Activated naive CD4-positive, alpha-beta T cell treated with anti-CD3 and anti-CD28 coated beads for 36 hours (primary cell): ENCODE measurements around the gene PTPN1. TPM values are rescaled to one million over a fixed set of nuclear protein-coding genes. Genes with fewer than 3 reads are reported as not detected.
A peak's percentile ranks its signal among the peaks of the same experiment; 100 is the strongest.

Experiments used
- CTCF ChIA-PET: fragments of 350-600 bp; sonication (Branson Sonifier 250); formaldehyde crosslinking; loops from one replicate; lab custom pipeline; 2021; ENCODE audit warnings: antibody characterized with exemption; lab: Charles Lee
- DNase-seq: peaks from one replicate; pipeline ENCODE4 v3.0.0-alpha.2; 2020
- H3K27ac Mint-ChIP-seq: one replicate; pipeline ENCODE4 v1.8.0; 2021; ENCODE audit warnings: mild to moderate bottlenecking, mixed read lengths
- H3K27me3 Mint-ChIP-seq: one replicate; pipeline ENCODE4 v1.8.0; 2021; ENCODE audit warnings: low read depth, mixed read lengths
- H3K36me3 Mint-ChIP-seq: one replicate; pipeline ENCODE4 v1.8.0; 2021; ENCODE audit warnings: low read depth, mixed read lengths
- H3K4me1 Mint-ChIP-seq: one replicate; pipeline ENCODE4 v1.8.0; 2021; ENCODE audit warnings: low read depth, mixed read lengths
- H3K4me3 Mint-ChIP-seq: one replicate; pipeline ENCODE4 v1.8.0; 2021; ENCODE audit warnings: mild to moderate bottlenecking, moderate library complexity, mixed read lengths
- H3K9me3 Mint-ChIP-seq: one replicate; pipeline ENCODE4 v1.8.0; 2021; ENCODE audit warnings: mixed read lengths
- intact Hi-C: fragments of 100-400 bp; cut with micrococcal nuclease; formaldehyde crosslinking; loops from one replicate; pipeline ENCODE4 v1.15.1; 2023
- total RNA-seq, 2 experiments: library from RNA; stranded (reverse); gene quantifications; one replicate each; pipeline ENCODE4 v1.2.3, GENCODE V29; 2021

The PTPN1 gene
- total RNA-seq, 2 experiments from 2014 or later = 111 to 119 TPM

DNA sequence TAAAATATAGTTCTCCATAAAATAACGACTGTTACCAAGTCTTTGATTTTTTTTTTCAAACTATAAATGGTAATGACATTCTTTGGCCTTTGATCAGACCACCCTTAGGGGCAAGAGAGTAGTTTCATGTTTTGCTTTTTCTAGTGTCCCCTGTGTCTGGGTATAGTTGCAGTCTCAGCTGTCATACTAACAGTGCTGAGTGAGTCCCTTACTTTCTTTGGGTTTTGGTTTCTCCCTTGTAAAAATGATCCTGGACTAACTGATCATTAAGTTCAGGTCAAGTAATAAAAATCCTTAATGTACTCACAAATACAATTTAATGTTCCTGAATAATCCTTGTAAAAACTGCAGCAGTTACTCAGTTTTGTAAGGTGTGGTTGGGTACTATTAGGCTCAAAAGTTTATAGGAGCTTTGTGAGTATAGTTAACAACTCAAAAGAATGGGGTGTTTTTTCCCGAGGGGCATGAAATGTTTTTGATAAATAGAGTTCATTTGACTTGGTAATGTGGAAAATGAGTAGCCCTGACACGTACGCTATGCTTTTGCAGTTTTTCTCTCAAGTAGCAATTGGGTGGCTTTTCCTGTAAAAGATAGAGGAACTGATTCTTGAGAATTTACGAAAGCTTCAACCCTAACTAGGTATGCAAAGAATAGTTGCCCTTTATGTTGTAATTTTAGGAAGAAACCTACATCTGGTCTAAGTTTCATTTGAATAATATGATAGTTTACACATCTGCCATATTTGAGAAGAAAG, 6.2 kb downstream of the PTPN1 start:
- no peak for DNase-seq
- H3K27me3 Mint-ChIP-seq = no peaks in the 10 kb centered on the region
- peaks cover 49% of the 10 kb centered on the region for H3K36me3 Mint-ChIP-seq
- H3K4me3 Mint-ChIP-seq = peak overlapping the region; percentile 59
- no peaks in the 10 kb centered on the region for H3K9me3 Mint-ChIP-seq
- intact Hi-C loops = no loop called here
- H3K4me1 Mint-ChIP-seq = peaks cover 84% of the 10 kb centered on the region
- CTCF ChIA-PET = interaction anchor here (0.6 to 2.8 kb wide), 13 partner anchors 12 to 59 kb away, joined by 3 to 12 read pairs (median 5); no protein-coding TSS in a partner anchor
- peak overlapping the region; percentile 97 for H3K27ac Mint-ChIP-seq

GRCh38 chr20:50516935-50517816, 7.0 kb downstream of the PTPN1 start:
- H3K36me3 Mint-ChIP-seq = peaks cover 52% of the 10 kb centered on the region
- H3K4me1 Mint-ChIP-seq = peaks cover 92% of the 10 kb centered on the region
- no peaks in the 10 kb centered on the region for H3K9me3 Mint-ChIP-seq
- H3K27ac Mint-ChIP-seq = peak overlapping the region; percentile 97
- CTCF ChIA-PET = interaction anchor here (0.5 to 2.8 kb wide), 12 partner anchors 15 to 340 kb away, joined by 3 to 12 read pairs (median 4); no protein-coding TSS in a partner anchor
- no peak for DNase-seq
- intact Hi-C loops = no loop called here
- no peaks in the 10 kb centered on the region for H3K27me3 Mint-ChIP-seq
- H3K4me3 Mint-ChIP-seq = peak overlapping the region; percentile 73

DNA sequence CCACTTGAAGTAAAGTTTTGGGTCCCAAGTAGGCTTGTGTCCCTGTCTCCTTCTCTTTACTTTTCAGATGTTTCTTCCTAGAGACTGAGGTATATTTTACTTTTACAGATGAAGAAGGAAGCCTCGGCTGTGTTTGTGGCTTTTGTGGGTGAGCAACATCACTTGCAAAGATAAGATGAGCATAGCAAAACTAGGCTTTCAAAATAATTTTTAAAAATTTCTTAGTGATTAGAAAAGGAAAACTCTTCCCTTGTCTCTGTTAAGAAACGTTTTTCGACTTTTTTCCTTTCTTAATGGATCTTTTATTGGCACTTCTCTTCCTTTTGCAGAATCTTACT, 7.6 kb downstream of the PTPN1 start:
- Mint-ChIP-seq H3K36me3 (peaks cover 48% of the 10 kb centered on the region), H3K27ac (peak overlapping the region; percentile 97), H3K4me3 (peak overlapping the region; percentile 73), H3K9me3 (no peaks in the 10 kb centered on the region), H3K27me3 (no peaks in the 10 kb centered on the region), H3K4me1 (peaks cover 92% of the 10 kb centered on the region)
- CTCF ChIA-PET = interaction anchor here (0.5 to 2.8 kb wide), 6 partner anchors 26 to 341 kb away, joined by 3 to 12 read pairs (median 6); no protein-coding TSS in a partner anchor
- intact Hi-C loops = loop anchor here (2.0 kb wide), 1 partner anchor 35 kb away; no protein-coding TSS in a partner anchor
- peak; percentile 48 for DNase-seq

DNA sequence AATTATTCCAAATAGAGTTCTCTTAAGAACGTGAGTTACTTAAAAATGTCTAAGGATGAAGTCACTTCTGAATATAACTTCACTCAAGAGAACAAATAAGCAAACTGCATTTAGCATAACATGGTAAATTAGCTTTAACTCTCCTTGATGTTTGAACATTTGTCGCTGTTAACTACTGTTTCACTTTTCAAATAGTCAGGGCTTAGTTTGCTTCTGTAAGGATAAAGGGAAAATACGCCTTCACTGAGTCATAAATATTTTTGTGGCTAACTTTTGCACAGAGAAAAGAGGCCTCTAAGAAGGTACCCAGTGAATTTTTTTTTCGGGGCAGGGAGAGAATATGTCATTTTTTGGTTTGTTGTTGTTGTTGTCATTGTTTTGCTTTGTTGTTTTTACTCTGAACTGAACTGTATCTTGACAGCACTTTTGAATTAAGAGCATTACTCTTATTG, 8.1 kb downstream of the PTPN1 start:
- peaks cover 49% of the 10 kb centered on the region for H3K36me3 Mint-ChIP-seq

GRCh38 chr20:50519036-50519762, 9.0 kb downstream of the PTPN1 start:
- Mint-ChIP-seq H3K36me3 (peaks cover 48% of the 10 kb centered on the region), H3K4me3 (peak overlapping the region; percentile 67)

More for the DNA sequence above, 8.1 kb downstream of the PTPN1 start:
- Mint-ChIP-seq H3K4me1 (peaks cover 92% of the 10 kb centered on the region), H3K9me3 (no peaks in the 10 kb centered on the region), H3K27me3 (no peaks in the 10 kb centered on the region), H3K4me3 (peak overlapping the region; percentile 73), H3K27ac (peak overlapping the region; percentile 97)
- intact Hi-C loops = loop anchor here (2.0 kb wide), 1 partner anchor 35 kb away; no protein-coding TSS in a partner anchor
- DNase-seq = no peak
- CTCF ChIA-PET = interaction anchor here (1.2 to 2.8 kb wide), 4 partner anchors 35 to 70 kb away, joined by 3 to 12 read pairs (median 7); no protein-coding TSS in a partner anchor

DNA sequence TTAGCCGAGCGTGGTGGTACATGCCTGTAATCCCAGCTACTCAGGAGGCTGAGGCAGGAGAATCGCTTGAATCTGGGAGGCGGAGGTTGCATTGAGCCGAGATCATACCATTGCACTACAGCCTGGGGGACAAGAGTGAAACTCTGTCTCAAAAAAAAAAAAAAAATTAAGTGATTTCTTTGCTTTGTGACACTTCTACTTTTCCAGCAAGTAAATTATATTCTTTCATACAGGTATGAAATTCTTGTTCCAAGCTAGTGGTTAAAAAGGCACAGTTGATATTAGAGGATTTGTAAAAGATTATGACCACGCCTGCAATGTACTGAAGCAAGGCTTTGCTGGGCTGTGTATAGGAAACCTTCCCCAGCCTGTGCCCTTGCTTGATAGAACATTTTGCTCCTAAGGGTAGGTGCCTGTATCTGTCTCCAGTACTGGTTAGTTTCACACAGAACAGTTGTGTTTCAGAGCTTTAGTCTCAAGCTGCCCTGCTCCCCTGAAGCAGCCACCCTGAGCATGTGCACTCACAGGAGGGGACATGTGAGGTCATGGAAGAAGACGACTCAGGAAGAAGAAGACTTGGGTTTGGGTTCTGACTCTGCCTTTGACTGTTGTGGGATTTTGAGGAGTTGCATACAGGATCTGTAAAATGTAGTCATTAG, 10.2 kb downstream of the PTPN1 start:
- Mint-ChIP-seq H3K4me1 (peaks cover 82% of the 10 kb centered on the region), H3K27me3 (no peaks in the 10 kb centered on the region), H3K27ac (peak overlapping the region; percentile 97), H3K9me3 (no peaks in the 10 kb centered on the region), H3K4me3 (peak overlapping the region; percentile 67), H3K36me3 (peaks cover 40% of the 10 kb centered on the region)
- DNase-seq = peak; percentile 74
- CTCF ChIA-PET = interaction anchor here (0.6 to 2.4 kb wide), 4 partner anchors 9 to 180 kb away, joined by 3 to 13 read pairs (median 4); partner anchors contain the start of gene PTPN1
- intact Hi-C loops = no loop called here

More at GRCh38 chr20:50519036-50519762, 9.0 kb downstream of the PTPN1 start:
- H3K4me1 Mint-ChIP-seq = peaks cover 93% of the 10 kb centered on the region
- peak overlapping the region; percentile 97 for H3K27ac Mint-ChIP-seq
- intact Hi-C loops = loop anchor here (1.0 to 2.0 kb wide), 8 partner anchors 9 to 51 kb away; partner anchors contain the start of gene PTPN1
- CTCF ChIA-PET = interaction anchor here (0.9 to 2.4 kb wide), 4 partner anchors 8 to 51 kb away, joined by 3 to 13 read pairs (median 4); partner anchors contain the start of gene PTPN1
- peak; percentile 76 for DNase-seq
- no peaks in the 10 kb centered on the region for H3K9me3 Mint-ChIP-seq
- no peaks in the 10 kb centered on the region for H3K27me3 Mint-ChIP-seq

GRCh38 chr20:50521221-50522052, 11.3 kb downstream of the PTPN1 start:
- Mint-ChIP-seq H3K4me3 (no peak overlapping the region), H3K27ac (peak overlapping the region; percentile 97), H3K9me3 (no peaks in the 10 kb centered on the region), H3K36me3 (peaks cover 36% of the 10 kb centered on the region), H3K27me3 (no peaks in the 10 kb centered on the region), H3K4me1 (peaks cover 72% of the 10 kb centered on the region)
- CTCF ChIA-PET = interaction anchor here (0.8 to 1.2 kb wide), 2 partner anchors 23 to 54 kb away, joined by 4 to 5 read pairs; no protein-coding TSS in a partner anchor
- no peak for DNase-seq
- intact Hi-C loops = no loop called here

GRCh38 chr20:50522053-50522674, 12.0 kb downstream of the PTPN1 start:
- intact Hi-C loops = no loop called here
- Mint-ChIP-seq H3K27ac (peak overlapping the region; percentile 32), H3K27me3 (no peaks in the 10 kb centered on the region), H3K4me1 (peaks cover 67% of the 10 kb centered on the region), H3K9me3 (no peaks in the 10 kb centered on the region), H3K4me3 (no peak overlapping the region), H3K36me3 (peaks cover 34% of the 10 kb centered on the region)
- DNase-seq = no peak
- CTCF ChIA-PET = interaction anchor here (1.2 kb wide), 1 partner anchor 53 kb away, joined by 5 read pairs; no protein-coding TSS in a partner anchor

GRCh38 chr20:50523552-50524167, 13.5 kb downstream of the PTPN1 start:
- Mint-ChIP-seq H3K4me3 (peak overlapping the region; percentile 13), H3K36me3 (peaks cover 27% of the 10 kb centered on the region), H3K9me3 (no peaks in the 10 kb centered on the region)

More at GRCh38 chr20:50523552-50524167, 13.5 kb downstream of the PTPN1 start:
- intact Hi-C loops = no loop called here
- H3K27me3 Mint-ChIP-seq = no peaks in the 10 kb centered on the region
- peaks cover 52% of the 10 kb centered on the region for H3K4me1 Mint-ChIP-seq
- peak overlapping the region; percentile 71 for H3K27ac Mint-ChIP-seq
- no peak for DNase-seq
- CTCF ChIA-PET = interaction anchor here (0.8 kb wide), 1 partner anchor 14 kb away, joined by 3 read pairs; no protein-coding TSS in a partner anchor
